Endothelial cell of umbilical vein (primary cell): ENCODE data around the gene SUSD5.

Source experiments
- CTCF ChIP-seq, 2 donors: IDR thresholded peaks; 1 replicate in 1 of 2; 2 replicates in 1 of 2; pipeline ENCODE4 v1.5.1; 2011; ENCODE audit warnings: low read length in 2 of 2, mild to moderate bottlenecking in 2 of 2, moderate library complexity in 2 of 2, control low read depth in 1 of 2, inconsistent platforms in 1 of 2, low read depth in 1 of 2; ENCODE audit not compliant: insufficient read depth in 1 of 2; ENCODE audit errors: extremely low read depth in 1 of 2
- EZH2 ChIP-seq: IDR thresholded peaks from 2 replicates; pipeline ENCODE4 v1.6.1; 2012; ENCODE audit warnings: borderline replicate concordance, low read depth, mild to moderate bottlenecking, moderate library complexity, low read length, inconsistent platforms; ENCODE audit not compliant: severe bottlenecking
- FOS ChIP-seq: IDR thresholded peaks from 2 replicates; pipeline ENCODE4 v1.6.1; 2011; ENCODE audit warnings: mild to moderate bottlenecking, low read length, moderate library complexity, borderline replicate concordance; ENCODE audit not compliant: insufficient read depth
- GATA2 ChIP-seq: IDR thresholded peaks from 2 replicates; pipeline ENCODE4 v1.7.0; 2011; ENCODE audit warnings: low read depth, mild to moderate bottlenecking, moderate library complexity, mixed read lengths, low read length; ENCODE audit not compliant: insufficient read length, insufficient read depth
- JUN ChIP-seq: IDR thresholded peaks from 2 replicates; pipeline ENCODE4 v1.6.1; 2011; ENCODE audit warnings: borderline replicate concordance, low read depth; ENCODE audit not compliant: insufficient read length, insufficient read depth
- MAX ChIP-seq: IDR thresholded peaks from 2 replicates; pipeline ENCODE4 v1.6.1; 2011; ENCODE audit not compliant: insufficient read depth, insufficient read length
- MYC ChIP-seq: IDR thresholded peaks from one replicate; pipeline ENCODE4 v1.6.1; 2011; ENCODE audit warnings: mild to moderate bottlenecking, low read depth, low read length
- POLR2A ChIP-seq: IDR thresholded peaks from 2 replicates; pipeline ENCODE4 v1.6.1; 2012; ENCODE audit warnings: low read depth, mild to moderate bottlenecking, control low read depth, low read length
- POLR2AphosphoS5 ChIP-seq: IDR thresholded peaks from 2 replicates; pipeline ENCODE4 v1.6.1; 2012; ENCODE audit warnings: low read depth, mild to moderate bottlenecking, control low read depth, low read length, moderate library complexity; ENCODE audit not compliant: insufficient read depth

- TF ChIP-seq CTCF (IDR thresholded peaks at IDR 0.05; ENCODE audit: extremely low read depth in 1 of 2, insufficient read depth in 1 of 2, low read depth in 1 of 2, low read length in 2 of 2) (no peak), POLR2AphosphoS5 (no peak), EZH2 (no peak), POLR2A (no peak), MYC (no peak), MAX (no peak), JUN (no peak), FOS (no peak), GATA2 (no peak)
These were observed 37.4 kb downstream of the SUSD5 start for GRCh38 chr3:33181229-33181628.
